GM23248 (cell line): ENCODE data around the gene PTPRN2.

Experiments
- EZH2 ChIP-seq: fragments of 200-600 bp; sonication (generic); IDR thresholded peaks from 2 replicates; pipeline ENCODE4 v1.6.1; 2018; ENCODE audit warnings: antibody characterized with exemption, mild to moderate bottlenecking; ENCODE audit not compliant: insufficient read depth, poor library complexity, severe bottlenecking
- EZH2phosphoT487 ChIP-seq: fragments of 200-600 bp; sonication (generic); IDR thresholded peaks from 2 replicates; pipeline ENCODE4 v1.6.1; 2018; ENCODE audit warnings: antibody characterized with exemption, moderate library complexity, mild to moderate bottlenecking, low read depth; ENCODE audit not compliant: insufficient read depth

GRCh38 chr7:157791666-157792065 lies 796.0 kb downstream of the PTPRN2 start:
- no peak for TF ChIP-seq EZH2
- no peak for TF ChIP-seq EZH2phosphoT487
